Ammon's horn (tissue), 1 donor: ENCODE measurements around the gene MAST2.
A peak's percentile ranks its signal among the peaks of the same experiment; 100 is the strongest.

Experiments
- DNase-seq: peaks from one replicate; pipeline ENCODE4 v3.0.0-alpha.2; 2016; ENCODE audit warnings: low spot score

The MAST2 gene

GRCh38 chr1:45803299-45803780, at the start of gene MAST2:
TSS of gene MAST2 (plus strand) at chr1:45803612. CDS start at chr1:45803896, 284 bp downstream.
- DNase-seq = peak; percentile 91

- DNase-seq = no peak
These were observed 47.7 kb upstream of the MAST2 start for GRCh38 chr1:45755697-45756096.

- no peak for DNase-seq
These were observed 41.1 kb upstream of the MAST2 start for GRCh38 chr1:45762291-45762690.

GRCh38 chr1:45765999-45766792, 37.2 kb upstream of the MAST2 start:
- DNase-seq = no peak

- no peak for DNase-seq
These were observed 36.4 kb upstream of the MAST2 start for GRCh38 chr1:45767035-45767434.

GRCh38 chr1:45769261-45769932, 34.0 kb upstream of the MAST2 start:
- DNase-seq = no peak

GRCh38 chr1:45772971-45773370, 30.4 kb upstream of the MAST2 start:
- no peak for DNase-seq

GRCh38 chr1:45775794-45776193, 27.6 kb upstream of the MAST2 start:
- DNase-seq = no peak

GRCh38 chr1:45785583-45785982, 17.8 kb upstream of the MAST2 start:
- DNase-seq = no peak

- peak; percentile 68 for DNase-seq
These were observed 15.5 kb upstream of the MAST2 start for GRCh38 chr1:45787905-45788304.

- DNase-seq = no peak
These were observed 13.8 kb upstream of the MAST2 start for GRCh38 chr1:45789601-45790000.

GRCh38 chr1:45792744-45793143, 10.7 kb upstream of the MAST2 start:
- DNase-seq = no peak

- no peak for DNase-seq
These were observed 9.3 kb upstream of the MAST2 start for GRCh38 chr1:45793942-45794604.

GRCh38 chr1:45796381-45796780, 7.0 kb upstream of the MAST2 start:
- DNase-seq = no peak

GRCh38 chr1:45796946-45797345, 6.5 kb upstream of the MAST2 start:
- DNase-seq = no peak

- DNase-seq = no peak
These were observed 2.5 kb upstream of the MAST2 start for GRCh38 chr1:45800899-45801298.

- DNase-seq = peak; percentile 35
These were observed 791 bp upstream of the MAST2 start for GRCh38 chr1:45802343-45803298.

- DNase-seq = peak; percentile 22
These were observed 613 bp downstream of the MAST2 start for GRCh38 chr1:45803781-45804668.

- no peak for DNase-seq
These were observed 1.2 kb downstream of the MAST2 start for GRCh38 chr1:45804669-45804969.

- no peak for DNase-seq
These were observed 2.7 kb downstream of the MAST2 start for GRCh38 chr1:45806129-45806528.

GRCh38 chr1:45809761-45810160, 6.3 kb downstream of the MAST2 start:
- no peak for DNase-seq
